Measurements from ENCODE around the gene LGALS7B. TPM values are rescaled to one million over a fixed set of nuclear protein-coding genes. Genes with fewer than 3 reads are reported as not detected.

The LGALS7B gene
- total RNA-seq, 4 donors from 2014 or later = not detected

DNA sequence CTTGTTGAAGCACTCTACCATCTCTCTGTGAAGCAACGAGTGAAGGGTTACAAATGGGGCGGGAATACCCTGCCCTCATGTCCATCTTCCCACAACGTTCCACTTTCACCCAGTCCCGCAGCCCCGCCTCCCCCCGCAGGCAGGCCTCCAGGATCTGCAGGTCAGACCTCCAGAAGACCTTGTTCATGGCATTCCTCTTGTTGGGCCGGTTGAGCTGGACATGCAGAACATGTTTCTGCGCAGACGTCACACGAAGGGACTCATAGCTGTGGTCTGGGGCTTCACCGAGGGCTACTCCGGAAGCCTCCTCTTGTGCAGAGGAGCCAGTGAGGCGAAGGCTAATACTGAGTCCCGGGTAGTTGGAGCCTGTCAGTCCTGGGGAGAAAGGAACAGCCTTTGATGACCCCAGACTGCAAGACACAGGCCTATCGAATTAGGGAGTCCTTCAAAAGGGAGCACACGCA is 42.2 kb downstream of the LGALS7B start:
- TF ChIP-seq, protein P1, sequence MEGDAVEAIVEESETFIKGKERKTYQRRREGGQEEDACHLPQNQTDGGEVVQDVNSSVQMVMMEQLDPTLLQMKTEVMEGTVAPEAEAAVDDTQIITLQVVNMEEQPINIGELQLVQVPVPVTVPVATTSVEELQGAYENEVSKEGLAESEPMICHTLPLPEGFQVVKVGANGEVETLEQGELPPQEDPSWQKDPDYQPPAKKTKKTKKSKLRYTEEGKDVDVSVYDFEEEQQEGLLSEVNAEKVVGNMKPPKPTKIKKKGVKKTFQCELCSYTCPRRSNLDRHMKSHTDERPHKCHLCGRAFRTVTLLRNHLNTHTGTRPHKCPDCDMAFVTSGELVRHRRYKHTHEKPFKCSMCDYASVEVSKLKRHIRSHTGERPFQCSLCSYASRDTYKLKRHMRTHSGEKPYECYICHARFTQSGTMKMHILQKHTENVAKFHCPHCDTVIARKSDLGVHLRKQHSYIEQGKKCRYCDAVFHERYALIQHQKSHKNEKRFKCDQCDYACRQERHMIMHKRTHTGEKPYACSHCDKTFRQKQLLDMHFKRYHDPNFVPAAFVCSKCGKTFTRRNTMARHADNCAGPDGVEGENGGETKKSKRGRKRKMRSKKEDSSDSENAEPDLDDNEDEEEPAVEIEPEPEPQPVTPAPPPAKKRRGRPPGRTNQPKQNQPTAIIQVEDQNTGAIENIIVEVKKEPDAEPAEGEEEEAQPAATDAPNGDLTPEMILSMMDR (IDR thresholded peaks at IDR 0.05; ENCODE audit: low read depth) = no peak

DNA sequence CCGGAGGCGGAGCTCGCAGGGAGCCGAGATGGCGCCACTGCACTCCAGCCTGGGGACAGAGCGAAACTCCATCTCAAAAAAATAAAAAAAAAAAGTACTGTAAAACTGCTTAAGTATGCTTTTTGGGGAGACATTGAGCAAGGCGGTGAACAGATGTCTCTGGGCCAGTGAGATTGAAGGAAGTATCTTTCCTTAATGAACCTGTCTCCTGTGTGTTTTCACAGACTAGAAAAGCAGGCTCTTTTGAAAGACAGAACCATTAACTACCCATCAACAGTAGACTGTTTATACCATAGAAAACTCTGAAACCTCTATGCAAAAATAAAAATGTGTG is 44.1 kb downstream of the LGALS7B start:
- TF ChIP-seq, protein P1 (IDR thresholded peaks at IDR 0.05; ENCODE audit: low read depth) = no peak

DNA sequence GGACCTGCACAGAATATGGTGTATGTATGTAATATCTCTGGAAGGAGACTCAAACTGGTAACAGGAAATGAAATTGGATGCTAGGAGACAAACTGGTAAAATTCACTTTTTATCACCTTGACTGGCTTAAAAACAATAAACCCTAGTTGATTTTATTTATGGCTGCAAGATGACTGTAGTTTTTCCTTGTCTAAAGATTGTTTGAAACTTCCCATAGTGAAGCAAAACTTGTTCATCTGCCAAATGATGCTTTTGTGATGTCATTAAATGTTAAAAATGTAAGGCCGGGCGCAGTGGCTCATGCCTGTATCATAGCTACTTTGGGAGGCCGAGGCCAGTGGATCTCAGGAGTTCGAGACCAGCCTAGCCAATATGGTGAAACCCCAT is 45.1 kb downstream of the LGALS7B start:
- TF ChIP-seq, protein P1 (IDR thresholded peaks at IDR 0.05; ENCODE audit: low read depth) = no peak

DNA sequence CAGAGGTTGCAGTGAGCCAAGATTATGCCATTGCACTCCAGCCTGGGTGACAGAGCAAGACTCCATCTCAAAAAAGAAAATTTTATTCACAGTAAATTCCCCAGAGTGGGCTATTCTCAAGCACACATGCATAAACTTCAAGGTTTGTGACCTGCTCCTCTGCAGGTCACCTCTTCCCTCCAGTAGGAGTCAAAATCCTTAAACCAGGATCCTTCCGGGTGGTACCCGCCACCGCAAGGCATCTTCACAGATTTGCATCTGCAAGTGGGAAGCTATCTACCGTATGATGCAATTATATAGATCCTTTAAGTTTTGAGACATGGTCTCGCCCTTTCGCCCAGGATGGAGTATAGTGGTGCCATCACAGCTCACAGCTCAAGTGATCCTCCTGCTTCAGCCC is 45.6 kb downstream of the LGALS7B start:
- TF ChIP-seq, protein P1 (IDR thresholded peaks at IDR 0.05; ENCODE audit: low read depth) = no peak

DNA sequence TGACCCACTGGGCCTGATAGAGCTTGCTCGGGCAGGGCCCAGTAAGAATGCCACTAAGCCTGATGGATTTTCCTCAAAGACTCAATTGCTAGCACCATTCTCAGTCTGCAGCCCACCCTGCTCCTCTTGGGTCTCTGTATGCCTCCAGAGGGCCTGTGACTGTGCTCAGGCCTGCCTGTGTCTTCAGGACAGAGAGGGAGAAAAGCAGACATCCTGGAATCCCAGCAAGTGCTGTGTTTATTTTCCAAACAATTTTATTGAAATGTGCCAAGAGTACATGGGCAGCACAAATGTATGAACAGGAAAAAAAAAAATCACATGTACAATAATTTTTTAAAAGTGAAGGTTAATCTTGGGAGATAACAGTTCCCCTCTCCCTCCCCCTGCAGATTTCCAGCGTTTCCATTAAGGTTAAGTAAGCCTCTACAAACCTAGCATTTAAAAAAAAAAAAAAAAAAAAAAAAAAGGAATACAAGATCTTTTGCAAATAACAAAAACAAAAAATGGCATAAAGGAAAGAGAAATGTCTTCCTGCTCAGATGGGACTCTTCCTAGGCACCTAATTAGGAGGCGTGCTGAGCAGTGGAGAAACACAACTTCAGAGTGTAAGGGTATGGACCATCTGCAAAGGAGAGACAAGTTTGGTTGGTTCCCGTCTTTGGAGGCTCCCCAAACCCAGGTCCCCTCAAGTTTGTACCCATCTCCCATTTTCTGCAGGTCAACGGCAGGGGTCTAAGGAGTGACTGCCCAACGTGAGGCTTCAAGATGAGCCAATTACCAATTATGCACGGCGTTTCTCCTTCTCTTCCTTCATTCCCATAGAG is 47.4 kb downstream of the LGALS7B start:
- TF ChIP-seq, protein P1 (IDR thresholded peaks at IDR 0.05; ENCODE audit: low read depth) = no peak

DNA sequence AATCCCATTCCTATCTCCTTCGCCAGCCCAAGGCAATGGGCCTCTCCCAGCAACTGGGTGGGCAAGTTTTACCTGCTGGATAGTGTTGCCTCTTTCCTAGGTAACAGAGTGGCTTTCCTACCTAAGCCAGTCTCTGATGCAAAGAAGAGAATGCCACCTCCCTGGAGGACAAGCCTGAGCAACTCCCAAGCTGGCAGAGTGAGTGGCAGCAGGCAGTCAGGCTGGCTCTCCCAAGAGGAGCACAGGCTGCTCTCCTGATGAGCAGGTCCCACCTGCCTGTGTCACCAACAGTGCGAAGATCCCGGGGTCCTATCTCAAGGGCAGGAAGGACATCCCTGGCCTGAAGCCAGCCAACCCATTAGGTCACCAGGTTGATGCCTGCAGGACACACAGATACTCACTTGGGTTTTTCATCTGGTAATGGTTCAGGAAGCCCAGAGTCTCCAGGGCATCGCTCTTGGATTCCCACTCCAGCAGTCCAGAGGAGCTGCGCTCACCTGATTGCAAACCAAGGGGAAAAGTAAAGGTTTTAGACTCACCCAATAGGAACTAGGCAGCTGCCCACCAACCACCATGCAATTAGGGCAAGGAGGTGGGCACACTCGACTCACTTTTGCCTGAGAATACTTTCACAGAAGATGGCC is 48.1 kb downstream of the LGALS7B start:
- TF ChIP-seq, protein P1 (IDR thresholded peaks at IDR 0.05; ENCODE audit: low read depth) = no peak

DNA sequence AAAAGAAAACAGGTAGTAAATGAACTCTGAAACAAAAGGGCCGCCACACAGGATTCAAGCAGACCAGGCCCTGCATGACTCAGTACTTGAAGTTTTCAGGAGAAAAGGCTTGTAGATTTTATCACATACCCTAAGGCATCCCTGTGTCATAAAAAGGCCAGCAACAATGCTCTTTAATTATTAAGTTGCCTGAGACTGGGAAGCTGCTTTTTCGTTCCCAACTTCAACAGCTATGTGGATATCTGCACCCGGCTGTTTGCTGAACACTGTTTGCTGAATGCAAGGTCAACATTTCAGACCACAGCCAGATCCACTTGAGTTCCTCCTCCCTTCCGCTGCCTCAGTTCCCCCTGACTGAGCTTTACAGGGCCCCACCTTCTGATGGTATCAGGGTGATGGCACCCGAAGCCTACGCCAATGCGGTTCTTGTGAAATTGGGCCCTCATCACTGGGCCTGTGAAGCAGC is 48.7 kb downstream of the LGALS7B start:
- TF ChIP-seq, protein P1 (IDR thresholded peaks at IDR 0.05; ENCODE audit: low read depth) = no peak

All from subcutaneous adipose tissue (tissue), 4 donors.